Keratinocyte (primary cell): Measurements from ENCODE around the gene RESF1. TPM values are rescaled to one million over a fixed set of nuclear protein-coding genes. Genes with fewer than 3 reads are reported as not detected.

Experiments used
- DNase-seq: peaks from one replicate; pipeline ENCODE4 v3.0.0-alpha.2; 2011; ENCODE audit warnings: low read depth, missing footprints, low spot score
- FAIRE-seq: peaks from 2 replicates; lab custom pipeline; 2011; peaks lifted over from hg19 to GRCh38; lab: Jason Lieb, UNC
- H2AFZ ChIP-seq: 2 replicates; pipeline ENCODE4 v1.6.0; 2012; ENCODE audit warnings: low read length, control low read depth, inconsistent platforms; ENCODE audit not compliant: control insufficient read depth
- H3K27ac ChIP-seq: 2 replicates; pipeline ENCODE4 v1.5.1; 2011; ENCODE audit warnings: low read length; ENCODE audit not compliant: control insufficient read depth, insufficient read depth
- H3K27me3 ChIP-seq: 3 replicates; pipeline ENCODE4 v1.6.0; 2011; ENCODE audit warnings: low read length; ENCODE audit not compliant: control insufficient read depth, insufficient read depth; ENCODE audit errors: extremely low read depth
- H3K36me3 ChIP-seq, 2 experiments: 2 replicates in 1 of 2; 3 replicates in 1 of 2; pipeline ENCODE4 v1.5.1; 2011; ENCODE audit warnings: low read length in 2 of 2, mild to moderate bottlenecking in 1 of 2; ENCODE audit not compliant: control insufficient read depth in 2 of 2, insufficient read depth in 2 of 2; ENCODE audit errors: extremely low read depth in 1 of 2
- H3K4me1 ChIP-seq: 3 replicates; pipeline ENCODE4 v1.5.1; 2011; ENCODE audit warnings: low read length; ENCODE audit not compliant: control insufficient read depth, insufficient read depth; ENCODE audit errors: extremely low read depth
- H3K4me2 ChIP-seq: 3 replicates; pipeline ENCODE4 v1.6.0; 2011; ENCODE audit warnings: low read depth, low read length; ENCODE audit not compliant: control insufficient read depth, insufficient read depth; ENCODE audit errors: extremely low read depth
- H3K4me3 ChIP-seq, 3 experiments: fragments of 200-600 bp in 1 of 3; sonication (generic) in 1 of 3; 2 replicates in 2 of 3; 3 replicates in 1 of 3; pipeline ENCODE4 v1.5.1; 2011 to 2016; ENCODE audit warnings: low read length in 3 of 3, mild to moderate bottlenecking in 3 of 3, control low read depth in 2 of 3, inconsistent platforms in 1 of 3, low read depth in 1 of 3, mixed read lengths in 1 of 3, mixed run types in 1 of 3, moderate library complexity in 1 of 3; ENCODE audit not compliant: control insufficient read depth in 2 of 3, insufficient read depth in 2 of 3; ENCODE audit errors: extremely low read depth in 1 of 3
- H3K79me2 ChIP-seq: 2 replicates; pipeline ENCODE4 v1.6.0; 2012; ENCODE audit warnings: low read length; ENCODE audit not compliant: control insufficient read depth, insufficient read depth
- H3K9ac ChIP-seq: 3 replicates; pipeline ENCODE4 v1.6.0; 2011; ENCODE audit warnings: low read length; ENCODE audit not compliant: control insufficient read depth, insufficient read depth; ENCODE audit errors: extremely low read depth
- H3K9me1 ChIP-seq: 3 replicates; pipeline ENCODE4 v1.6.0; 2011; ENCODE audit warnings: low read length; ENCODE audit not compliant: control insufficient read depth, insufficient read depth; ENCODE audit errors: extremely low read depth
- H3K9me3 ChIP-seq: 2 replicates; pipeline ENCODE4 v1.5.1; 2012; ENCODE audit warnings: low read depth, low read length; ENCODE audit not compliant: control insufficient read depth
- H4K20me1 ChIP-seq: 3 replicates; pipeline ENCODE4 v1.6.0; 2011; ENCODE audit warnings: low read length; ENCODE audit not compliant: control insufficient read depth, insufficient read depth; ENCODE audit errors: extremely low read depth
- CTCF ChIP-seq, 3 experiments: IDR thresholded peaks in 1 of 3; conservative IDR thresholded peaks in 1 of 3; optimal IDR thresholded peaks in 1 of 3; 2 replicates in 2 of 3; 3 replicates in 1 of 3; pipeline versions ENCODE3 to v1.5.1; 2011; ENCODE audit warnings: low read length in 3 of 3, mild to moderate bottlenecking in 3 of 3, moderate library complexity in 2 of 3, control low read depth in 1 of 3, inconsistent platforms in 1 of 3; ENCODE audit not compliant: insufficient read depth in 2 of 3; ENCODE audit errors: extremely low read depth in 1 of 3
- EZH2 ChIP-seq: IDR thresholded peaks from one replicate; pipeline ENCODE4 v1.6.1; 2012; ENCODE audit warnings: inconsistent platforms, mild to moderate bottlenecking, low read length, moderate library complexity
- dilution Hi-C: fragments of 300-500 bp; cut with MboI; formaldehyde crosslinking; loops from one replicate; pipeline ENCODE4 v1.7.0; 2020; ENCODE audit warnings: low sequenced_read_pairs; ENCODE audit not compliant: extremely low pct_ligation_motif_present
- polyA plus RNA-seq, 5 experiments: library from polyadenylated mRNA; depleted of rRNA in 3 of 5; stranded (reverse) in 3 of 5; stranded (forward) in 1 of 5; unstranded in 1 of 5; fragments of >200 nt; gene quantifications; 1 replicate in 1 of 5; 2 replicates in 3 of 5; 3 replicates in 1 of 5; pipeline versions ENCODE4 v1.2.1 to v1.2.3, GENCODE V29; 2011 to 2012; ENCODE audit warnings: missing spikeins in 2 of 5, low read depth in 1 of 5, low replicate concordance in 1 of 5

The RESF1 gene
- polyA plus RNA-seq, 1 donor (not counting 4 experiments of a cell fraction or from before 2014, with no cell fraction given) = 19.7 TPM

GRCh38 chr12:31966558-31967205 is 7.5 kb downstream of the RESF1 start:
- H3K36me3 ChIP-seq = peaks cover 0 to 2% of the 10 kb centered on the region in 2 experiments
- H3K4me1 ChIP-seq = no peaks in the 10 kb centered on the region
- H3K27ac ChIP-seq = no peak overlapping the region
- no peak for FAIRE-seq
- H3K9ac ChIP-seq = no peak overlapping the region
- H3K9me1 ChIP-seq = no peaks in the 10 kb centered on the region
- H4K20me1 ChIP-seq = no peaks in the 10 kb centered on the region
- H3K4me2 ChIP-seq = no peak overlapping the region
- no peaks in the 10 kb centered on the region for H3K9me3 ChIP-seq
- H3K79me2 ChIP-seq = peaks cover 43% of the 10 kb centered on the region
- no peaks in the 10 kb centered on the region for H3K27me3 ChIP-seq
- TF ChIP-seq EZH2 = no peak
- no peak for TF ChIP-seq CTCF (optimal IDR thresholded peaks at IDR 0.05 in 1 of 3, IDR thresholded peaks at IDR 0.05 in 1 of 3, conservative IDR thresholded peaks at IDR 0.05 in 1 of 3; ENCODE audit: extremely low read depth in 1 of 3, insufficient read depth in 2 of 3, low read length in 3 of 3)
- H2AFZ ChIP-seq = no peak overlapping the region
- no peak for DNase-seq
- no peak overlapping the region for H3K4me3 ChIP-seq
- dilution Hi-C loops = no loop called here

- no peaks in the 10 kb centered on the region for H3K27me3 ChIP-seq
- TF ChIP-seq CTCF (optimal IDR thresholded peaks at IDR 0.05 in 1 of 3, IDR thresholded peaks at IDR 0.05 in 1 of 3, conservative IDR thresholded peaks at IDR 0.05 in 1 of 3; ENCODE audit: extremely low read depth in 1 of 3, insufficient read depth in 2 of 3, low read length in 3 of 3) = no peak
- no peak for TF ChIP-seq EZH2
- H4K20me1 ChIP-seq = no peaks in the 10 kb centered on the region
- H3K36me3 ChIP-seq = peaks cover 0 to 4% of the 10 kb centered on the region in 2 experiments
- dilution Hi-C loops = no loop called here
- H3K4me2 ChIP-seq = no peak overlapping the region
- no peak overlapping the region for H3K9ac ChIP-seq
- H2AFZ ChIP-seq = no peak overlapping the region
- peaks cover 43% of the 10 kb centered on the region for H3K79me2 ChIP-seq
- H3K27ac ChIP-seq = no peak overlapping the region
- no peaks in the 10 kb centered on the region for H3K9me1 ChIP-seq
- DNase-seq (no peak), FAIRE-seq (no peak)
- no peaks in the 10 kb centered on the region for H3K9me3 ChIP-seq
- no peak overlapping the region for H3K4me3 ChIP-seq
- H3K4me1 ChIP-seq = no peaks in the 10 kb centered on the region
Measured at GRCh38 chr12:31967539-31967938, 8.3 kb downstream of the RESF1 start.
